AG10803 (cell line): Measurements from ENCODE around the gene HHIPL1.

Experiments used
- DNase-seq: peaks from one replicate; pipeline ENCODE4 v3.0.0; 2010; ENCODE audit warnings: low read depth
- H3K4me3 ChIP-seq: 2 replicates; pipeline ENCODE4 v1.5.1; 2011; ENCODE audit warnings: mild to moderate bottlenecking, low read length, control low read depth
- TF ChIP-seq, protein P1 (sequence below): conservative IDR thresholded peaks from 2 replicates; pipeline ENCODE4 v1.5.1; 2011; ENCODE audit warnings: mild to moderate bottlenecking, low read length, control low read depth, inconsistent platforms

Gene HHIPL1

GRCh38 chr14:99624024-99624423, 20.9 kb upstream of the HHIPL1 start:
- DNase-seq, result no peak
- no peak overlapping the region for H3K4me3 ChIP-seq
- TF ChIP-seq, protein P1, sequence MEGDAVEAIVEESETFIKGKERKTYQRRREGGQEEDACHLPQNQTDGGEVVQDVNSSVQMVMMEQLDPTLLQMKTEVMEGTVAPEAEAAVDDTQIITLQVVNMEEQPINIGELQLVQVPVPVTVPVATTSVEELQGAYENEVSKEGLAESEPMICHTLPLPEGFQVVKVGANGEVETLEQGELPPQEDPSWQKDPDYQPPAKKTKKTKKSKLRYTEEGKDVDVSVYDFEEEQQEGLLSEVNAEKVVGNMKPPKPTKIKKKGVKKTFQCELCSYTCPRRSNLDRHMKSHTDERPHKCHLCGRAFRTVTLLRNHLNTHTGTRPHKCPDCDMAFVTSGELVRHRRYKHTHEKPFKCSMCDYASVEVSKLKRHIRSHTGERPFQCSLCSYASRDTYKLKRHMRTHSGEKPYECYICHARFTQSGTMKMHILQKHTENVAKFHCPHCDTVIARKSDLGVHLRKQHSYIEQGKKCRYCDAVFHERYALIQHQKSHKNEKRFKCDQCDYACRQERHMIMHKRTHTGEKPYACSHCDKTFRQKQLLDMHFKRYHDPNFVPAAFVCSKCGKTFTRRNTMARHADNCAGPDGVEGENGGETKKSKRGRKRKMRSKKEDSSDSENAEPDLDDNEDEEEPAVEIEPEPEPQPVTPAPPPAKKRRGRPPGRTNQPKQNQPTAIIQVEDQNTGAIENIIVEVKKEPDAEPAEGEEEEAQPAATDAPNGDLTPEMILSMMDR, result no peak

DNA sequence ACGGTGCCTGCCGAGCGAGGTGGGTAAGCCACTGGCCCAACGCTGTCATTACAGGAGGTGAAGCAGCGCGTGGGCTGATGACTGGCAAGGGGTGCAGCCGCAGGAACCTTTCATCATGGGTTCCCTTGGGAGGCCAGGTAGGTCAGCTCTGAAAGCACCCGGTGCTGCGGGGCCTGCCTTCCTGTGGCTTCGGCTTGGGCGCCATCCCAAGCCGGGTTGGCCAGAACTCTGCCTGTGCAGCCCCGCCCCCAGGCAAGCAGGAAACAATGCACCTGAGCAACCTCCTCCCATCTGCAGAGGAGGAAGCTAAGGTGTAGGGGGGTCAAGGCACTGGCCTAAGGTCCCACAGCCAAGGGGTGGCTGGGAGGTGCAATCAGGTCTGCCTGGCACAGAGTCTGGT, 20.0 kb upstream of the HHIPL1 start:
- TF ChIP-seq, protein P1, result no peak
- H3K4me3 ChIP-seq, result no peak overlapping the region
- DNase-seq, result no peak

- TF ChIP-seq, protein P1, result no peak
- H3K4me3 ChIP-seq, result no peak overlapping the region
- no peak for DNase-seq
Observed at GRCh38 chr14:99625476-99625875, 19.5 kb upstream of the HHIPL1 start.

GRCh38 chr14:99626041-99626648, 18.8 kb upstream of the HHIPL1 start:
- no peak for DNase-seq

GRCh38 chr14:99627100-99627499, 17.8 kb upstream of the HHIPL1 start:
- DNase-seq, result no peak
- H3K4me3 ChIP-seq, result no peak overlapping the region
- TF ChIP-seq, protein P1, result no peak

More at GRCh38 chr14:99626041-99626648, 18.8 kb upstream of the HHIPL1 start:
- H3K4me3 ChIP-seq, result no peak overlapping the region
- TF ChIP-seq, protein P1, result no peak

DNA sequence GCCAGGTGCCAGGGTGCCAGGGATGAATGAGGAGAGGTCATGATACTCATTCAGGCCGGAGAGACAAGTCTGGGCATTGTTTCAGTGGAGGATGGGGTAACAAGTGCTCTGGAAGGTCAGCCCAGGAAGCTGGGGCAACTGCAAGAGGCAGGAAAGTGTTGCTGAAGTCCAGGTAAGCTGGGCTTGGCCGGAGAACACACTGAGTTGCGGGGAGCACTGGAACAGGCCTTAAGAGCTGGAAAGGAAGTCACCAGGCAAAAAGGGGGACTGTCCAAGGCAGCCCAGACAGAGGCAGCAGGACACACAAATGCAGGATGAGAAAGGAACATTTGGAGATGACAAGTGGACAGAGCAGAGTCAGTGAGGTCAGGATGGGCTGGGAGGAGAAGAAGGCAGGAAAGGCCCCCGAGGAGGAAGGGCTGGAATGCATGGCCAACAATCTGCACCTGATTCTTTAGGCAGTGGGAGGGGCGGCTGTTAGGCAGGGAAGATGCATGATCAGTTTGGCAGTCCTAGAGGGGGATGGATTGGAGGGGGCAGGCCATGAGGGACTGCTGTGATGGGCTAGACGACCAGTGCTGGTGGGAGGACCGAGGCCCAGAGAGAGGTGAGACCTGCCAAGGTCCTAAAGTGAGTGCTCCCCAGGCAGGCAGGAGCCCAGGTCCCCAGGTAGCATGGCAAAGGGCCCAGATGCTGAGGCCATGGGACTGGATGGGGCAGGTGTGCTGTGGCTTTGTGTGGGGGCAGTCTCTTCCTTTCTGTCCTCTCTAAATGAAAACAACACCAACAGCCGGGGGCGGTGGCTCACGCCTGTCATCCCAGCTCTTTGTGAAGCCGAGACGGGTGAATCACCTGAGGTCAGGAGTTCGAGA, 17.2 kb upstream of the HHIPL1 start:
- DNase-seq, result no peak
- TF ChIP-seq, protein P1, result no peak
- H3K4me3 ChIP-seq, result no peak overlapping the region
